ENCODE measurements around the gene KRTAP5-8. TPM values are rescaled to one million over a fixed set of nuclear protein-coding genes. Genes with fewer than 3 reads are reported as not detected.

KRTAP5-8 gene
- total and polyA plus RNA-seq, 2 of the 4 experiments (the other 2 are of a cell fraction), result 0.07 TPM; not detected in 1

GRCh38 chr11:71495286-71496230 lies 42.3 kb upstream of the KRTAP5-8 start:
- Histone ChIP-seq H3K18ac (ENCODE audit: low read depth, low read length) (no peak overlapping the region), H3K4me1 (ENCODE audit: control insufficient read depth, insufficient read depth, low read length) (no peaks in the 10 kb centered on the region), H3K4me3 (ENCODE audit: insufficient read depth, low read depth, low read length) (no peak overlapping the region), H2BK120ac (ENCODE audit: low read depth, low read length) (no peak overlapping the region), H3K27me3 (ENCODE audit: control insufficient read depth, insufficient read depth, low read length) (no peaks in the 10 kb centered on the region), H3K56ac (ENCODE audit: extremely low read depth, insufficient read depth, low read length) (no peak overlapping the region), H4K20me1 (ENCODE audit: insufficient read depth, low read length) (no peaks in the 10 kb centered on the region), H3K36me3 (ENCODE audit: control insufficient read depth, insufficient read depth, low read length) (peaks cover 64% of the 10 kb centered on the region), H3K23ac (ENCODE audit: low read depth, low read length) (no peak overlapping the region), H3K27ac (ENCODE audit: insufficient read depth, low read length) (no peak overlapping the region), H3K9ac (ENCODE audit: low read depth, low read length) (no peak overlapping the region), H3K79me1 (ENCODE audit: low read depth in 1 of 2, low read length in 2 of 2) (peaks cover 0 to 5% of the 10 kb centered on the region in 2 experiments; a peak in 1 of 4 replicates), H3K9me1 (ENCODE audit: insufficient read depth, low read length) (peaks cover 11% of the 10 kb centered on the region; the same call in 1 of the 2 replicates), H3K9me3 (ENCODE audit: control insufficient read depth, insufficient read depth, low read length) (no peaks in the 10 kb centered on the region), H3K4ac (ENCODE audit: low read depth, low read length) (no peak overlapping the region), H4K8ac (ENCODE audit: low read depth in 2 of 2, low read length in 2 of 2) (no peak overlapping the region), H3K14ac (replicated peaks; ENCODE audit: low read depth, low read length) (no peak overlapping the region), H2BK20ac (ENCODE audit: low read depth, low read length) (no peak overlapping the region), H2BK5ac (ENCODE audit: low read depth, low read length, poor library complexity, severe bottlenecking) (no peak overlapping the region), H2AFZ (replicated peaks; ENCODE audit: low read length, poor library complexity) (no peak overlapping the region), H4K5ac (ENCODE audit: low read depth, low read length) (no peak overlapping the region), H2AK5ac (ENCODE audit: low read depth, low read length) (no peak overlapping the region), H2BK15ac (ENCODE audit: low read depth, low read length) (no peak overlapping the region), H2AK9ac (replicated peaks; ENCODE audit: low read depth, low read length, poor library complexity) (no peak overlapping the region), H3K4me2 (ENCODE audit: low read depth, low read length) (no peak overlapping the region), H4K91ac (ENCODE audit: insufficient read depth, low read depth, low read length) (no peak overlapping the region)
- DNase-seq (no peak), ATAC-seq (ENCODE audit: low read depth) (no peak)
- dilution Hi-C loops (cut with HindIII; ENCODE audit: low sequenced_read_pairs, unreplicated experiment), result no loop called here
- in situ Hi-C loops (cut with MboI; ENCODE audit: low sequenced_read_pairs), result no loop called here
- no peak for TF ChIP-seq MAZ (IDR thresholded peaks at IDR 0.05; ENCODE audit: borderline replicate concordance, low read depth, low read length)
- TF ChIP-seq MAFK (IDR thresholded peaks at IDR 0.05; ENCODE audit: low read depth, low read length), result no peak
- TF ChIP-seq, protein P1, sequence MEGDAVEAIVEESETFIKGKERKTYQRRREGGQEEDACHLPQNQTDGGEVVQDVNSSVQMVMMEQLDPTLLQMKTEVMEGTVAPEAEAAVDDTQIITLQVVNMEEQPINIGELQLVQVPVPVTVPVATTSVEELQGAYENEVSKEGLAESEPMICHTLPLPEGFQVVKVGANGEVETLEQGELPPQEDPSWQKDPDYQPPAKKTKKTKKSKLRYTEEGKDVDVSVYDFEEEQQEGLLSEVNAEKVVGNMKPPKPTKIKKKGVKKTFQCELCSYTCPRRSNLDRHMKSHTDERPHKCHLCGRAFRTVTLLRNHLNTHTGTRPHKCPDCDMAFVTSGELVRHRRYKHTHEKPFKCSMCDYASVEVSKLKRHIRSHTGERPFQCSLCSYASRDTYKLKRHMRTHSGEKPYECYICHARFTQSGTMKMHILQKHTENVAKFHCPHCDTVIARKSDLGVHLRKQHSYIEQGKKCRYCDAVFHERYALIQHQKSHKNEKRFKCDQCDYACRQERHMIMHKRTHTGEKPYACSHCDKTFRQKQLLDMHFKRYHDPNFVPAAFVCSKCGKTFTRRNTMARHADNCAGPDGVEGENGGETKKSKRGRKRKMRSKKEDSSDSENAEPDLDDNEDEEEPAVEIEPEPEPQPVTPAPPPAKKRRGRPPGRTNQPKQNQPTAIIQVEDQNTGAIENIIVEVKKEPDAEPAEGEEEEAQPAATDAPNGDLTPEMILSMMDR (conservative IDR thresholded peaks at IDR 0.05; ENCODE audit: low read depth, low read length), result no peak
- TF ChIP-seq SMC3 (IDR thresholded peaks at IDR 0.05; ENCODE audit: low read depth, low read length), result no peak
- no peak for TF ChIP-seq RAD21 (IDR thresholded peaks at IDR 0.05; ENCODE audit: low read length)
- no peak for TF ChIP-seq CEBPB (IDR thresholded peaks at IDR 0.05; ENCODE audit: low read depth, low read length)
- no peak for TF ChIP-seq RCOR1 (IDR thresholded peaks at IDR 0.05; ENCODE audit: insufficient replicate concordance, low read length)
- no peak for TF ChIP-seq CHD1 (IDR thresholded peaks at IDR 0.05; ENCODE audit: low read depth, low read length)
- TF ChIP-seq USF2 (IDR thresholded peaks at IDR 0.05; ENCODE audit: low read depth, low read length), result no peak
- TF ChIP-seq RFX5 (IDR thresholded peaks at IDR 0.05; ENCODE audit: low read depth, low read length), result no peak
- no peak for TF ChIP-seq FOS (IDR thresholded peaks at IDR 0.05; ENCODE audit: low read depth, low read length)
- WGBS, 2 experiments (ENCODE audit: extremely low coverage in 2 of 2, insufficient read length in 1 of 2), result 95% methylated on average over 8 of the region's 20 CpGs; no CpG with 5 or more reads in 1 of the 2 experiments
- intact Hi-C loops (cut with micrococcal nuclease), result no loop called here
- no TSS peak for BruUV-seq (replicated peaks)
- POLR2A ChIA-PET (ENCODE audit: unreplicated experiment), result no interaction called here
- CTCF ChIA-PET, result no interaction called here
